ENCODE data around the gene CCDC63. TPM values are rescaled to one million over a fixed set of nuclear protein-coding genes. Genes with fewer than 3 reads are reported as not detected.

CCDC63 gene
- polyA plus RNA-seq, 1 of the 3 experiments (the other 2 are of a cell fraction) = not detected

GRCh38 chr12:110819646-110820045 lies 27.1 kb upstream of the CCDC63 start:
- 59% methylated on average over 5 of the region's 5 CpGs for WGBS (ENCODE audit: low lambda C conversion rate)
- TF ChIP-seq USF1 (IDR thresholded peaks at IDR 0.05; ENCODE audit: borderline replicate concordance, low read depth) (no peak), SMC3 (IDR thresholded peaks at IDR 0.05; ENCODE audit: low read depth, low read length) (no peak), ELF1 (IDR thresholded peaks at IDR 0.05) (no peak), JUND (IDR thresholded peaks at IDR 0.05) (no peak), ZBTB33 (IDR thresholded peaks at IDR 0.05; ENCODE audit: borderline replicate concordance, low read depth) (no peak), TEAD4 (IDR thresholded peaks at IDR 0.05; ENCODE audit: borderline replicate concordance, insufficient read depth) (no peak), NFIC (IDR thresholded peaks at IDR 0.05; ENCODE audit: borderline replicate concordance) (no peak), PBX3 (IDR thresholded peaks at IDR 0.05) (no peak), RAD21 (IDR thresholded peaks at IDR 0.05; ENCODE audit: low read length) (no peak), MEF2A (IDR thresholded peaks at IDR 0.05; ENCODE audit: borderline replicate concordance, low read depth) (no peak), FOXJ3 (CRISPR knock-in tag; IDR thresholded peaks at IDR 0.05) (no peak), CHD2 (IDR thresholded peaks at IDR 0.05; ENCODE audit: low read length, partially characterized antibody) (no peak), IRF3 (IDR thresholded peaks at IDR 0.05; ENCODE audit: low read depth, low read length) (no peak)

GRCh38 chr12:110821917-110822316 lies 24.9 kb upstream of the CCDC63 start:
- Histone ChIP-seq H3K9ac (no peak overlapping the region), H3K36me3 (replicated peaks in 1 of 2; ENCODE audit: control insufficient read depth in 1 of 2, insufficient read depth in 2 of 2, low read length in 1 of 2) (no peaks in the 10 kb centered on the region), H4K20me1 (ENCODE audit: insufficient read depth) (no peaks in the 10 kb centered on the region), H3K9me3 (no peaks in the 10 kb centered on the region), H3F3A (replicated peaks; ENCODE audit: insufficient read depth) (no peaks in the 10 kb centered on the region), H3K27ac (ENCODE audit: low read depth in 2 of 2, low read length in 1 of 2) (no peak overlapping the region), H3K4me3 (ENCODE audit: low read depth in 2 of 2, low read length in 1 of 2) (no peak overlapping the region), H3K9me2 (no peaks in the 10 kb centered on the region), H3K4me1 (ENCODE audit: control insufficient read depth in 1 of 2, insufficient read depth in 2 of 2, low read depth in 1 of 2, low read length in 1 of 2) (no peaks in the 10 kb centered on the region; a peak in 1 of 4 replicates), H3K4me2 (no peak overlapping the region), H3K79me2 (ENCODE audit: insufficient read depth) (no peaks in the 10 kb centered on the region), H2AFZ (ENCODE audit: low read depth) (no peak overlapping the region), H3K27me3 (ENCODE audit: insufficient read depth) (no peaks in the 10 kb centered on the region)
- no peak for DNase-seq
- 33% methylated on average over 1 of the region's 3 CpGs for WGBS (ENCODE audit: low lambda C conversion rate)
- CTCF ChIA-PET = interaction anchor here (1.2 to 1.6 kb wide), 4 partner anchors 66 to 270 kb away, joined by 3 to 9 read pairs (median 6); no protein-coding TSS in a partner anchor
- POLR2A ChIA-PET = no interaction called here
- TF ChIP-seq FOXM1 (IDR thresholded peaks at IDR 0.05; ENCODE audit: low read depth) = no peak
- no peak for TF ChIP-seq SMC3 (IDR thresholded peaks at IDR 0.05; ENCODE audit: low read depth, low read length)
- TF ChIP-seq TAF1 (IDR thresholded peaks at IDR 0.05; ENCODE audit: borderline replicate concordance, low read depth, low read length) = no peak
- TF ChIP-seq IRF3 (IDR thresholded peaks at IDR 0.05; ENCODE audit: low read depth, low read length) = no peak
- TF ChIP-seq USF1 (IDR thresholded peaks at IDR 0.05; ENCODE audit: borderline replicate concordance, low read depth) = no peak
- TF ChIP-seq RAD21 (IDR thresholded peaks at IDR 0.05; ENCODE audit: low read length) = no peak
- no peak for TF ChIP-seq PBX3 (IDR thresholded peaks at IDR 0.05)
- no peak for TF ChIP-seq CHD2 (IDR thresholded peaks at IDR 0.05; ENCODE audit: low read length, partially characterized antibody)
- TF ChIP-seq CTCF (IDR thresholded peaks at IDR 0.05) = no peak

More at GRCh38 chr12:110819646-110820045, 27.1 kb upstream of the CCDC63 start:
- POLR2A ChIA-PET = no interaction called here
- DNase-seq = no peak
- no peak overlapping the region for H3K4me2 ChIP-seq
- no peaks in the 10 kb centered on the region for H3K79me2 ChIP-seq (ENCODE audit: insufficient read depth)
- H4K20me1 ChIP-seq (ENCODE audit: insufficient read depth) = no peaks in the 10 kb centered on the region
- no peaks in the 10 kb centered on the region for H3K9me2 ChIP-seq
- H3K9me3 ChIP-seq = no peaks in the 10 kb centered on the region
- no peaks in the 10 kb centered on the region for H3K27me3 ChIP-seq (ENCODE audit: insufficient read depth)
- no peak overlapping the region for H3K4me3 ChIP-seq (ENCODE audit: low read depth in 2 of 2, low read length in 1 of 2)
- no peak overlapping the region for H2AFZ ChIP-seq (ENCODE audit: low read depth)
- no peaks in the 10 kb centered on the region for H3K36me3 ChIP-seq (replicated peaks in 1 of 2; ENCODE audit: control insufficient read depth in 1 of 2, insufficient read depth in 2 of 2, low read length in 1 of 2)
- H3K9ac ChIP-seq = no peak overlapping the region
- CTCF ChIA-PET = interaction anchor here (1.3 kb wide), 1 partner anchor 9 kb away, joined by 3 read pairs; no protein-coding TSS in a partner anchor
- no peaks in the 10 kb centered on the region for H3F3A ChIP-seq (replicated peaks; ENCODE audit: insufficient read depth)
- no peaks in the 10 kb centered on the region; a peak in 1 of 4 replicates for H3K4me1 ChIP-seq (ENCODE audit: control insufficient read depth in 1 of 2, insufficient read depth in 2 of 2, low read depth in 1 of 2, low read length in 1 of 2)
- no peak overlapping the region for H3K27ac ChIP-seq (ENCODE audit: low read depth in 2 of 2, low read length in 1 of 2)

Data from SK-N-SH (cell line).